ENCODE results near the gene PRKACA.
A peak's percentile ranks its signal among the peaks of the same experiment; 100 is the strongest.

The PRKACA gene

DNA sequence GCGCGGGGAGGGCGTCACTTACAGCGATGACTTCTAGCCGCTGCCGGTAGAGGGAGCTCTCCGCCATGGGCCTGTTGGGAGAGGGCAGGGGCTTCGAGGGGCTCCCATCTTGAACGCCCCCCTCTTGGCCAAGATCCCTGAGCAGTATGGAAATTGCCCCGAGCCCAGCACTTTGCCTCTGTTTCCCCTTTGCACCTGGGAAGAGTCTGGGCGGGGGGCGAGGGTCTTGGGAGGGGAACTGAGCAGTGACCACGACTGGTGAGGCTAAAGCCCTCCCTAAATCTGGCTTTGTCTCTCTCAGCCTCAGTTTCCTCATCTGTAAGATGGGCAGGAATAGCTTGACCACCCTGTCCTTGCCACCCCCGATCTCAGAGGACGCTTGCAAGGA, 58.5 kb downstream of the PRKACA start:
- Histone ChIP-seq H3K27ac (replicated peaks) (no peak overlapping the region), H3K4me3 (replicated peaks; ENCODE audit: insufficient read depth, low read length) (no peak overlapping the region), H3K27me3 (ENCODE audit: insufficient read depth, poor library complexity, severe bottlenecking) (peaks cover 26% of the 10 kb centered on the region)
- no peak for DNase-seq (ENCODE audit: low read depth in 1 of 2, low spot score in 1 of 2)
- TF ChIP-seq SPI1 (IDR thresholded peaks at IDR 0.05; ENCODE audit: borderline replicate concordance, low read depth) = no peak
- peak; percentile 67 for TF ChIP-seq CTCF (IDR thresholded peaks at IDR 0.05; ENCODE audit: insufficient read depth, low read length)

DNA sequence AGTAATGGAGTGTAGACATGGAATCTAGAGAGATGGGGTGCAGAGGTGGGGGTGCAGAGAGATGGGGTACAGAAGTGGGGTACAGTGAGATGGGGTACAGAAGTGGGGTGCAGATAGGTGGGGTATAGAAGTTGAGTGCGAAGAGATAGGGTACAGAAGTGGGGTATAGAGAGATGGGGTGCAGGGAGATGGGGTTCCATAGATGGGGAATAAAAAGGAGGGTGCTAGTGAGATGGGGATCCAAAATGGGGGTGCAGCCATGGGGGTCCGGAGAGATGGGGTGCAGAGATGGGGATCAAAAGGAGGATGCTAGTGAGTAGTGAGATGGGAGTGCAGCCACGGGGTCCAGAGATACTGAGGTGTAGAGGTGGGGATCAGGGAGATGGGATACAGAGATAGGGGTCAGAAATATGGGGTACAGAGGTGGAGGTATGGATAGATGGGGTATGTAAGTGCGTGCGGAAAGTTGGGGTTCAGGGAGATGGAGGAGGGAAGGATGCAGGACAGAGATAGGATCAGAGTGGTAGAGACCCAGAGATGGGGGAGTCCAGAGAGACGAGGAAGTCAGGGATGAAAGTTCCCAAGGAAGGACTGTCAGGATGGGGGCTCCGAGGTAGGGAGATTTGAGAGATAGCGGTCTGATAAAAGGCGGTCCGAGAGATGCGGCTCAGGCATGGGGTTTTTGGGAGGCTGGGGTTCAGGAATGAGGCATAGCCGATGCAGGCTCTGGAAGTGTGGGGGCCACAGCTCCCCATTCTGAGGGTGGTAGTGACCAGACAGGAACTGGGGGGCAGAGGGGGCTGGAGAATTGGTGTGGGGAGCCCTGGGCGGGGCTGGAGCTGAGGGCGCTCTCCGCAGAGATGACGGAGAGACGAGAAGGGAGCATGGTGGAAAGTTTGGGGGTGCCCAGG, 59.1 kb downstream of the PRKACA start:
- peaks cover 26% of the 10 kb centered on the region for H3K27me3 ChIP-seq (ENCODE audit: insufficient read depth, poor library complexity, severe bottlenecking)
- H3K4me3 ChIP-seq (replicated peaks; ENCODE audit: insufficient read depth, low read length) = no peak overlapping the region

GRCh38 chr19:14056741-14057356, 60.7 kb downstream of the PRKACA start:
- TF ChIP-seq POLR2AphosphoS5 (IDR thresholded peaks at IDR 0.05; ENCODE audit: low read depth) = no peak
- TF ChIP-seq SPI1 (IDR thresholded peaks at IDR 0.05; ENCODE audit: borderline replicate concordance, low read depth) = no peak
- no peak for DNase-seq (ENCODE audit: low read depth in 1 of 2, low spot score in 1 of 2)
- H3K27ac ChIP-seq (replicated peaks) = no peak overlapping the region
- no peak overlapping the region for H3K4me3 ChIP-seq (replicated peaks; ENCODE audit: insufficient read depth, low read length)
- peaks cover 26% of the 10 kb centered on the region for H3K27me3 ChIP-seq (ENCODE audit: insufficient read depth, poor library complexity, severe bottlenecking)

More for the DNA sequence above, 59.1 kb downstream of the PRKACA start:
- TF ChIP-seq, protein P1, sequence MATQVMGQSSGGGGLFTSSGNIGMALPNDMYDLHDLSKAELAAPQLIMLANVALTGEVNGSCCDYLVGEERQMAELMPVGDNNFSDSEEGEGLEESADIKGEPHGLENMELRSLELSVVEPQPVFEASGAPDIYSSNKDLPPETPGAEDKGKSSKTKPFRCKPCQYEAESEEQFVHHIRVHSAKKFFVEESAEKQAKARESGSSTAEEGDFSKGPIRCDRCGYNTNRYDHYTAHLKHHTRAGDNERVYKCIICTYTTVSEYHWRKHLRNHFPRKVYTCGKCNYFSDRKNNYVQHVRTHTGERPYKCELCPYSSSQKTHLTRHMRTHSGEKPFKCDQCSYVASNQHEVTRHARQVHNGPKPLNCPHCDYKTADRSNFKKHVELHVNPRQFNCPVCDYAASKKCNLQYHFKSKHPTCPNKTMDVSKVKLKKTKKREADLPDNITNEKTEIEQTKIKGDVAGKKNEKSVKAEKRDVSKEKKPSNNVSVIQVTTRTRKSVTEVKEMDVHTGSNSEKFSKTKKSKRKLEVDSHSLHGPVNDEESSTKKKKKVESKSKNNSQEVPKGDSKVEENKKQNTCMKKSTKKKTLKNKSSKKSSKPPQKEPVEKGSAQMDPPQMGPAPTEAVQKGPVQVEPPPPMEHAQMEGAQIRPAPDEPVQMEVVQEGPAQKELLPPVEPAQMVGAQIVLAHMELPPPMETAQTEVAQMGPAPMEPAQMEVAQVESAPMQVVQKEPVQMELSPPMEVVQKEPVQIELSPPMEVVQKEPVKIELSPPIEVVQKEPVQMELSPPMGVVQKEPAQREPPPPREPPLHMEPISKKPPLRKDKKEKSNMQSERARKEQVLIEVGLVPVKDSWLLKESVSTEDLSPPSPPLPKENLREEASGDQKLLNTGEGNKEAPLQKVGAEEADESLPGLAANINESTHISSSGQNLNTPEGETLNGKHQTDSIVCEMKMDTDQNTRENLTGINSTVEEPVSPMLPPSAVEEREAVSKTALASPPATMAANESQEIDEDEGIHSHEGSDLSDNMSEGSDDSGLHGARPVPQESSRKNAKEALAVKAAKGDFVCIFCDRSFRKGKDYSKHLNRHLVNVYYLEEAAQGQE (IDR thresholded peaks at IDR 0.05; ENCODE audit: insufficient replicate concordance, low read depth) = no peak
- no peak for TF ChIP-seq SPI1 (IDR thresholded peaks at IDR 0.05; ENCODE audit: borderline replicate concordance, low read depth)
- TF ChIP-seq CTCF (IDR thresholded peaks at IDR 0.05; ENCODE audit: insufficient read depth, low read length) = no peak
- no peak for TF ChIP-seq GABPA (IDR thresholded peaks at IDR 0.05; ENCODE audit: low read depth)
- TF ChIP-seq POLR2AphosphoS5 (IDR thresholded peaks at IDR 0.05; ENCODE audit: low read depth) = no peak
- H3K27ac ChIP-seq (replicated peaks) = no peak overlapping the region
- no peak for DNase-seq (ENCODE audit: low read depth in 1 of 2, low spot score in 1 of 2)

- TF ChIP-seq CTCF (IDR thresholded peaks at IDR 0.05; ENCODE audit: insufficient read depth, low read length) (no peak), GABPA (IDR thresholded peaks at IDR 0.05; ENCODE audit: low read depth) (no peak), SPI1 (IDR thresholded peaks at IDR 0.05; ENCODE audit: borderline replicate concordance, low read depth) (no peak), POLR2AphosphoS5 (IDR thresholded peaks at IDR 0.05; ENCODE audit: low read depth) (no peak)
- TF ChIP-seq, protein P1 (IDR thresholded peaks at IDR 0.05; ENCODE audit: insufficient replicate concordance, low read depth) = no peak
- Histone ChIP-seq H3K4me3 (replicated peaks; ENCODE audit: insufficient read depth, low read length) (no peak overlapping the region), H3K27me3 (ENCODE audit: insufficient read depth, poor library complexity, severe bottlenecking) (peaks cover 26% of the 10 kb centered on the region), H3K27ac (replicated peaks) (no peak overlapping the region)
- DNase-seq (ENCODE audit: low read depth in 1 of 2, low spot score in 1 of 2) = no peak
These were observed 61.4 kb downstream of the PRKACA start for GRCh38 chr19:14056069-14056666.

Data from HL-60 (cell line).